SK-N-SH (cell line): ENCODE results near the gene PNLDC1.

Experiments used
- NFIC ChIP-seq: IDR thresholded peaks from 2 replicates; pipeline ENCODE4 v1.4.0; 2012; ENCODE audit warnings: borderline replicate concordance
- POLR2AphosphoS5 ChIP-seq: IDR thresholded peaks from 2 replicates; pipeline ENCODE4 v1.6.1; 2012; ENCODE audit warnings: low read depth, low read length
- RCOR1 ChIP-seq: fragments of 150-350 bp; IDR thresholded peaks from 2 replicates; pipeline ENCODE4 v1.6.1; 2017; ENCODE audit warnings: antibody characterized with exemption, low read length
- YY1 ChIP-seq: IDR thresholded peaks from 2 replicates; pipeline ENCODE4 v1.4.0; 2012; ENCODE audit warnings: low read depth, mild to moderate bottlenecking
- TF ChIP-seq, protein P1 (sequence below): fragments of 200-600 bp; sonication (generic); IDR thresholded peaks from 2 replicates; pipeline ENCODE4 v1.6.1; 2017; ENCODE audit warnings: antibody characterized with exemption, mild to moderate bottlenecking, moderate library complexity
- TF ChIP-seq, protein P2 (sequence below): IDR thresholded peaks from 2 replicates; pipeline ENCODE4 v1.4.0; 2012; ENCODE audit warnings: low read depth, borderline replicate concordance
- TF ChIP-seq, protein P3 (sequence below): IDR thresholded peaks from 2 replicates; pipeline ENCODE4 v1.4.0; 2012; ENCODE audit warnings: low read depth
- TF ChIP-seq, protein P4 (sequence below): fragments of 150-350 bp; IDR thresholded peaks from 2 replicates; pipeline ENCODE4 v1.6.1; 2017; ENCODE audit warnings: antibody characterized with exemption, low read length, low read depth, borderline replicate concordance

DNA sequence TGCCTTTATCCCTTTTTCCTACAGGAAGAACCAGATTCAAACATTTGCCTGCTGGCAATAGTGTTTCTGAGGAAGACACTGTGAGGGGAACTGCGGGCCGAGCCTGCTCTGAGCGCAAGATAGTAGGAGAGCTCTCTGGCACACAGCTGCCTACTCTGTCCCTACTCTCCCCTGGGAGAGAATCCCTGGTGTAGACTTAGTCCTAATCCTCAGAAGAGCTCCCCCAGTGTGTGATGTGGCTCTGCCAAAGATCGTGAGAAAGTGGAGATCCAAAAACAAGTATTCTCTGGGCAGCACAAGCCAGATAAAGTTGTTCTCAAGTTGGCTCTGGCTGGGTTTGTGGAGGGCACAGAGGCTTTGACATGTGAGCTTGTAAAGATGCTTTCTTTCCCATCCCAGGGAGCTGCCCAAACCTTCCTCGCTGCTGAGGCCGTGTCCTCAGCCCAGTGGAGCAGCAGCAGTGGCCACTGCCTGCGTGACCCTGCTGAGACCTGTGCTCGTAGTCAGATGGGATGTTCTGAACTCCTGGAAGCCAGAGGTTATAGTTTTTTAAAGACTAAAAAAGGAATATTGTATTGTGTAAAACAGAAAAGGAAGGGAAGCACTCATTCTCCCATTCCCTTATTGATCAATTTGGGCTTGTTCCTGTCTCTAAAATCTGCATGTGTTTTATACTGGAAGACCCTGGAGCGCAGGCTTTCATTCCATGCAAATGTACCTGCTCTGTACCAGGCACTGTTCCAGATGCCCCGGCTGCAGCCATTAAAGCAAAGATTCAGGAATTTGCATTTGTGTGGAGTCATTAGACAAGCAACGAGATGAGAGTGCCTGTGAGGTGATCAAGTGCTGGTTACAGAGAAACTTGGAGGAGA, 30.7 kb downstream of the PNLDC1 start:
- TF ChIP-seq POLR2AphosphoS5 (no peak), YY1 (no peak), NFIC (no peak), RCOR1 (no peak)
- TF ChIP-seq, protein P1, sequence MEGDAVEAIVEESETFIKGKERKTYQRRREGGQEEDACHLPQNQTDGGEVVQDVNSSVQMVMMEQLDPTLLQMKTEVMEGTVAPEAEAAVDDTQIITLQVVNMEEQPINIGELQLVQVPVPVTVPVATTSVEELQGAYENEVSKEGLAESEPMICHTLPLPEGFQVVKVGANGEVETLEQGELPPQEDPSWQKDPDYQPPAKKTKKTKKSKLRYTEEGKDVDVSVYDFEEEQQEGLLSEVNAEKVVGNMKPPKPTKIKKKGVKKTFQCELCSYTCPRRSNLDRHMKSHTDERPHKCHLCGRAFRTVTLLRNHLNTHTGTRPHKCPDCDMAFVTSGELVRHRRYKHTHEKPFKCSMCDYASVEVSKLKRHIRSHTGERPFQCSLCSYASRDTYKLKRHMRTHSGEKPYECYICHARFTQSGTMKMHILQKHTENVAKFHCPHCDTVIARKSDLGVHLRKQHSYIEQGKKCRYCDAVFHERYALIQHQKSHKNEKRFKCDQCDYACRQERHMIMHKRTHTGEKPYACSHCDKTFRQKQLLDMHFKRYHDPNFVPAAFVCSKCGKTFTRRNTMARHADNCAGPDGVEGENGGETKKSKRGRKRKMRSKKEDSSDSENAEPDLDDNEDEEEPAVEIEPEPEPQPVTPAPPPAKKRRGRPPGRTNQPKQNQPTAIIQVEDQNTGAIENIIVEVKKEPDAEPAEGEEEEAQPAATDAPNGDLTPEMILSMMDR, result no peak
- TF ChIP-seq, protein P2, sequence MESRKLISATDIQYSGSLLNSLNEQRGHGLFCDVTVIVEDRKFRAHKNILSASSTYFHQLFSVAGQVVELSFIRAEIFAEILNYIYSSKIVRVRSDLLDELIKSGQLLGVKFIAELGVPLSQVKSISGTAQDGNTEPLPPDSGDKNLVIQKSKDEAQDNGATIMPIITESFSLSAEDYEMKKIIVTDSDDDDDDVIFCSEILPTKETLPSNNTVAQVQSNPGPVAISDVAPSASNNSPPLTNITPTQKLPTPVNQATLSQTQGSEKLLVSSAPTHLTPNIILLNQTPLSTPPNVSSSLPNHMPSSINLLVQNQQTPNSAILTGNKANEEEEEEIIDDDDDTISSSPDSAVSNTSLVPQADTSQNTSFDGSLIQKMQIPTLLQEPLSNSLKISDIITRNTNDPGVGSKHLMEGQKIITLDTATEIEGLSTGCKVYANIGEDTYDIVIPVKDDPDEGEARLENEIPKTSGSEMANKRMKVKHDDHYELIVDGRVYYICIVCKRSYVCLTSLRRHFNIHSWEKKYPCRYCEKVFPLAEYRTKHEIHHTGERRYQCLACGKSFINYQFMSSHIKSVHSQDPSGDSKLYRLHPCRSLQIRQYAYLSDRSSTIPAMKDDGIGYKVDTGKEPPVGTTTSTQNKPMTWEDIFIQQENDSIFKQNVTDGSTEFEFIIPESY, result no peak
- TF ChIP-seq, protein P3, sequence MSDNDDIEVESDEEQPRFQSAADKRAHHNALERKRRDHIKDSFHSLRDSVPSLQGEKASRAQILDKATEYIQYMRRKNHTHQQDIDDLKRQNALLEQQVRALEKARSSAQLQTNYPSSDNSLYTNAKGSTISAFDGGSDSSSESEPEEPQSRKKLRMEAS, result no peak
- TF ChIP-seq, protein P4, sequence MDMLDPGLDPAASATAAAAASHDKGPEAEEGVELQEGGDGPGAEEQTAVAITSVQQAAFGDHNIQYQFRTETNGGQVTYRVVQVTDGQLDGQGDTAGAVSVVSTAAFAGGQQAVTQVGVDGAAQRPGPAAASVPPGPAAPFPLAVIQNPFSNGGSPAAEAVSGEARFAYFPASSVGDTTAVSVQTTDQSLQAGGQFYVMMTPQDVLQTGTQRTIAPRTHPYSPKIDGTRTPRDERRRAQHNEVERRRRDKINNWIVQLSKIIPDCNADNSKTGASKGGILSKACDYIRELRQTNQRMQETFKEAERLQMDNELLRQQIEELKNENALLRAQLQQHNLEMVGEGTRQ, result no peak
